Stimulated activated CD8-positive, alpha-beta memory T cell treated with anti-CD3 and anti-CD28 coated beads, Interleukin-12 subunit alpha, Interleukin-12 subunit beta, amount 100 ng/mL, for 4 hours (primary cell): ENCODE measurements around the gene YTHDC1.
"Not testable (repeated sequence)": the region's sequence is repeated elsewhere in the genome, so short reads cannot be mapped to it uniquely, and the experiment has no call there.

Experiments
- DNase-seq: peaks from one replicate; pipeline ENCODE4 v3.0.0-alpha.2; 2020; ENCODE audit warnings: low read depth

YTHDC1 gene

GRCh38 chr4:68349649-68350360, at the start of gene YTHDC1:
TSS of gene YTHDC1 (minus strand) at chr4:68350090. CDS start at chr4:68349753, 337 bp downstream.
- peak; percentile 90 for DNase-seq

DNA sequence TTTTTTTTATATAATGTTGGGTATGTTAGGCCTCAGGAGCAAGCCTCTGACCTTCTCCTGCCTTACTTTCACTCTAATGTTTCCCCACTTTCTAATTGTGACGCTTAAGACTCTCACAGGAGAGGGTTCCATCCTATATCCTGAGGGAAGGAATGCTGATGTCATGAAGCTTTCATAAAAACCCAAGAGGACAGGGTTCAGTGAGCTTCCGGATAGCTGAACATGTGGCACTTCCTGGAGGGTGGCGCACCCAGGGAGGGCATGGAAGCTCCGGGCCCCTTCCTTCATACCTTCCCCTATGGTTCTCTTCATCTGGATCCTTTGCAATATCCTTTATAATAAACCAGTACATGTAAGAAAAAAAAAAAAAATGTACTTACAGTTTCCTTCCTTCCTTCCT, 49.4 kb upstream of the YTHDC1 start:
- DNase-seq: no peak

- no peak for DNase-seq
Observed at GRCh38 chr4:68396756-68397155, 46.9 kb upstream of the YTHDC1 start.

- no peak for DNase-seq
Observed at GRCh38 chr4:68391436-68391835, 41.5 kb upstream of the YTHDC1 start.

DNA sequence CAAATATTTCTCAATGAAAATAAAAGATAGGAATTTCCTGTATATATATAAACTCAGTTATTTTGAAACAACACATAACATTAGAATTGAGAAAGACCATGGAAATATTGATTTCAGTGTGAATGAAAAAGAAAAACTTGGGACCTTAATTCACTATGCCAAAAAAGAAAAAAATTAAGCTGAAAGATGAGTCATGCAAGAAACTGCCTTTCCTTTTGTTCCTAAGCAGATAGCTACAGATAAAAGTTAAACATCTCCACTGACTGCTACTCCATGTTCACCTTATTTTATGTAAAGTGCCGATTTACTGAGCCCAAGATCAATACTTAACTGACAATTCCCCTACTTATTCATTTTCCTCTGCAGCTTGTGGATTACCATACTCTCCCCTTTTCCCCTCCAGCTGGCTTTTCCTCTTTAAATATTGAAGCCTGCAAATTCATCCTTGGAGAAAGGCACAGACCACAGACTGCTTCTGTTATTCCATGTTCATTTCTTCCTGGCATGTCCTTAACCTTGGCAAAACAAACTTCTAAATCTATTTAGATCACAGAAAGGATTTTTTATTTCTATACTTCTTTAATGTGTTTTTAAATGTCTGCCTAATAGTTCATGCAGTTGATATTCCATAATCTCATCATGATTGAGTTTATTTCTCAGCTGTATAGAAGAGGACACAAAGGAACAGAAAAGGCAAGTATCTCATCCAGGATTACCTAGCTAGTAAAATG, 40.5 kb upstream of the YTHDC1 start:
- DNase-seq: no peak

DNA sequence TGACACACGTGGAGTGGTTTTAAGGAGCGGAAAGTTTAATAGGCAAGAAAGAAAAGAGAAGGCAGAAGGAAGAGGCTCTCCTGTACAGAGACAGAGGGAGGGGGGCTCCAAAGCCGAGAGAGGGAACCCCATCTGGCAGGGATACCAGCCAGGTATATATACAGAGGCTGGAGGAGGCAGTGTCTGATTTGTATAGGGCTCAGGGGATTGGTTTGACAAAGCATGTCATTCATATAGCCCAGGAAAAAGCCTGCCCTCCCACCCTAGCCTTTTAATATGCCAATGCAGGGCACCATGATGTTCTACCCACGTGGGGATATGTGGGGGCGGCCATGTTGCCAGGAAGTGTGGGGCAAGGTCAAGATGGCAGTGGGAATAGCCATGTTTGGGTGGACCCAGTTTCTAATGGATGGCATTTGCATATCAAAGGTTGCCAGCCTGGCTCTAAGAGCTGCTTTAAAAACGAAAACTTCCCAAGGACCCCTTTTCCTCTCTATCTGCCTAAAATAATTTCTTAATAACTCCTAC, 39.6 kb upstream of the YTHDC1 start:
- DNase-seq: not testable (repeated sequence)

- no peak for DNase-seq
Observed at GRCh38 chr4:68388347-68388865, 38.5 kb upstream of the YTHDC1 start.

DNA sequence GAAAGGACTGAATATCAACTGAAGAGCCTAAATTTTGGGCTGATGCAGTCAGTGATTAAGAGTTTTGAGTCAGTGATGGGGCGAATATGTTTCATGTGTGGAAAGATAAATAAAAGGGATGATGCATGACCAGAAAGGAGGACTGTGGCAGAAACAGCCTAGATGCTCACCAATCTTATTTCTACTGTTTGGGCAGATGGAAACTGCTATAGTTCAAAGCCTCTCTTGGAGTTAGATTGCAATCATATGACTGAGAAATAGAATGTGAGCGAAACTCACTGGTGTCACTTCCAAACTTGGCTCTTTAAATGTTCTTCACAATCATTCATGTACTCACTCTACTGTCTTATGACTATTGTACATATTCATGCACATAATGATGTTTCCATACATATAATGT, 35.4 kb upstream of the YTHDC1 start:
- DNase-seq: no peak

- no peak for DNase-seq
Observed at GRCh38 chr4:68383115-68383514, 33.2 kb upstream of the YTHDC1 start.

- no peak for DNase-seq
Observed at GRCh38 chr4:68378226-68378625, 28.3 kb upstream of the YTHDC1 start.

DNA sequence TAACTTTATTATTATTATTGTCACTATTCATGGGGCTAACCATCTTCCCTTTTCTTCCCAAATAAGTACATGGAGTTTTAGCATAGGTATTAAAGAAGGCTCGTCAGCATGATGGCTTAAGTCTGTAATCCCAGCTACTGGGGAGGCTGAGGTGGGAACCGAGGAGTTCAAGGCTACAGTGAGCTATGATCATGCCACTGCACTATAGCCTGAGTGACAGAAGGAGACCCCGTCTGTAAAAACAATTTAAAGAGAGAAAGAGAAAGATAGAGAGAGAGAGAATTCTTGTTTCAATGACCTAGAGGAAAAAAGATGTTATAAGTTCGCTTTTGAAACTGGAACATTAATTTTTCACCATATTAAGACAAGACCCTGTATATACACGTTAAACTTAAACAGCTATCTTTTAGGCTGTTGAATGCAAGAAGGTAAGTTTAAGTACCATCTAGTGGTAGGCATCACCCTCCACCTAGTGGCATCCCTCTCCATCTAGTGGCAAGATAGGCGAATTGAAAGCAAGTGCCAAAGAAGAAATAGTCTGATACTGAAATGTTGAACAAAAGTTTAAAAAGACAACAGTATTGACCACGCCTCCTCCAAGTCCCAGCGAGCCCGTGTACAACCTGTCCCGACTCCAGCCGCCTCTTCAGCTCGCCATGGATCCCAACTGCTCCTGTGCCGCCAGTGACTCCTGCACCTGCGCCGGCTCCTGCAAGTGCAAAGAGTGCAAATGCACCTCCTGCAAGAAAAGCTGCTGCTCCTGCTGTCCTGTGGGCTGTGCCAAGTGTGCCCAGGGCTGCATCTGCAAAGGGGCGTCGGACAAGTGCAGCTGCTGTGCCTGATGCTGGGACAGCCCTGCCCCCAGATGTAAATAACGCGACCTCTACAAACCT, 26.0 kb upstream of the YTHDC1 start:
- no peak for DNase-seq

DNA sequence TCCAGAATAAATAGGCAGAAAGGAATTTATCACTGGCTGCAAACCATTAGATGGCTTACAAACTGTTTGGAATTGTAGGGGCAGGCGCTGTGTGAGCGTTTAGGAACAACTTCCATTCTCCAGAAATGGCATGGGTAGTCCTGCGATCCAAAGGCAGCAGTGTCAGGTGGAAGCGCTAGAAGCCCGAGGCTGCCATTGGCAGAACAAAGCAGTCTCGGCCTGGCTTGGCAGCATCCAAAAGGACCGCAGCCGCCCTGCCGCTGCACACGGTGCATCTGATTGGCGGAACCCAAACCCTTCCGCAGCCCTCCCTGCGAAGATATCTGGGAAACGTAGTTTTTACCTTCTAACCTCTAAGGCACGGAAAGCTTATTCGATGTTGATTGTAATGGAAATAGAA, 23.6 kb upstream of the YTHDC1 start:
- DNase-seq: peak; percentile 17

- DNase-seq: no peak
Observed at GRCh38 chr4:68372588-68372987, 22.7 kb upstream of the YTHDC1 start.

GRCh38 chr4:68369142-68369805, 19.4 kb upstream of the YTHDC1 start:
- DNase-seq: no peak

GRCh38 chr4:68368691-68369131, 18.8 kb upstream of the YTHDC1 start:
- no peak for DNase-seq

GRCh38 chr4:68367835-68368234, 17.9 kb upstream of the YTHDC1 start:
- DNase-seq: no peak

DNA sequence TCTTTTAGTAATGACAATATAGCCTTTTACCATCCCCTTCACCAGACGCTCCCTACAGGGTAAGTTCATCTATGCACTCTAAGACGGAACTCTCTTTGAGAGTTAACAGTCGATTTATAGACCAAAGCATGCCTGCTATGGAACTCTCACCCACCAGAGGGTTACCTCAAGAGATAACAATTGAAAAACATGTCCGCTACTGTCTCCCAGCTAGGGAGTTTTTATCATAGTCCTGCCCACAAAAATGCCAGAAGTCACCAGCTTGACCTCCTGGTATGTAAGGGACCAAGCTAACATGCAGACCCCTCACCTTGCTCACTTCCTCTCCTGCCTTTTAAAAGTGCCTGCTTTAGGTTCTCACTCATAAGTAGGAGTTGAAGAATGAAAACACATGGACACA, 16.7 kb upstream of the YTHDC1 start:
- DNase-seq: no peak

DNA sequence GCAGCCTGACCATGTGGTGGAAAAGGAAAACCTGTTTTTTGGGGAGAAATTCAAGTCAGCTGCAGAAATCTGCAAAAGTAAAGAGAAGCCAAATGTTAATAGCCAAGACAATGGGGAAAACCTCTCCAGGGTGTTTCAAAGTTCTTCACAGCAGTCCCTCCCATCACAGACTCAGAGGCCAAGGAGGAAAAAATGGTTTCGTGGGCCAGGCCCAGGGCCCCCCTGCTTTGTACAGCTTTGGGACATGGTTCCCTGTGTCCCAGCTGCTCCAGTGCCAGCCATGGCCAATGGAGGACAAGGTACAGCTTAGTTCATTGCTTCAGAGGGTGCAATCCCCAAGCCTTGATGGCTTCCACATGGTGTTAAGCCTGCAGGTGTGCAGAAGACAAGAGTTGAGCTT, 15.2 kb upstream of the YTHDC1 start:
- DNase-seq: no peak

GRCh38 chr4:68361146-68361589, 11.3 kb upstream of the YTHDC1 start:
- DNase-seq: no peak

DNA sequence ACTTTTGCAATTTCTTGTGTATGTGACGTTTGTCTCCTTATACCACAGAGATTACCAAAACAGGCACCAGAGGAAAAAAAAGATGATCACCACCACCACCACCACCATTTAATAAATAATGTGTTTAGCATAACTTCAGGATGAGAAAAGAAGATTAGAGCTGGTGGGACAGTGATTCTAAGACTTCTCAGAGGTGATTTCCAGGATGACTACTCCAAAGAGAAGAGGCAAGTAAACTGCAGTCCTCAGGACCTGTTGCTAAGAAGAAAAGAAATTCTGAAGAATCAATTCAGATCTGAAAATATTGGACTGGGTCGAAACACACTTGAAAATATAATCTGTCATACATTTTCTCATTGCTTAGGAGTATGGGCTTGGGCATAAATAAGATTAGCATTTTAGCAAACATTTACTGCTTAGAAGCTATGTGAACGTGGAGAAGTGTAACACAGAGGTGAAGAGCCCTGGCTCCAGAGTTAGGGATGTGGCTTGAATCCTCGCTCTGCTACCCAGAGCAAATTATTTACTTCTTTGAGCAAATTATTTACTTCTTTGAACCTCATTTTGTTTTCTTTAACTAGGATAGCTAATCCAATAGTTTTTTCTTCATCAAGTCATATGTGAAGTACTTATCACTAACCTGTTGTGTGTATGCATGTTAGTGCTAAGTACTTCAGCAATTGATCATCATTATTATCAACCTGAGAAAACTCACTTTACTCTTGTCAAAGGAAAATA, 10.5 kb upstream of the YTHDC1 start:
- DNase-seq: no peak

DNA sequence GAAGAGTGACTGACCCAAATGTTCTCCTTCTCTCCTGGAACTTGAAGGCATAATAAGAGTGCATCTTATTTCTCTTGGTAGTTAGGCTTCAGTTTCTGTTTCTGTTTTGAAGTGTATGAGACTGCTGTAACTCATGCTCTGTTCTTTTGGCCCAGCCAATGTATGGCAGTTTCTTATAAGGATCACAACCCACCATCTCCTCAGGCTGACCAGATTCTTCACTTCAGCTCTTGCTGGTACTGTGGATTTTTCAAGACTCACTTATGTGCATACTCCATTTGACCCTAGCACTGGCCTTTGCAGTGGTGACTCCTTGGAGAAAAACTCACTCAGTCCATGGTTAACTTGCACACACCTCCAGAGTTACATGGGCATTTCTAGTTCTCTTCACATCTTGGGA, 9.6 kb upstream of the YTHDC1 start:
- DNase-seq: no peak
